GM12878 (cell line): ENCODE data around the gene MPV17. TPM values are rescaled to one million over a fixed set of nuclear protein-coding genes. Genes with fewer than 3 reads are reported as not detected.
"Not testable (repeated sequence)": the region's sequence is repeated elsewhere in the genome, so short reads cannot be mapped to it uniquely, and the experiment has no call there.

Source experiments
- ATAC-seq: fragments of 200-7000 bp; cut with Tn5 transposase; 3 replicates; pipeline ENCODE4 v1.9.1; 2020; ENCODE audit warnings: mild to moderate bottlenecking, moderate library complexity
- BruUV-seq: library from RNA; stranded (reverse); fragments of 400-500 nt; replicated peaks from 2 replicates; lab custom pipeline; 2021; lab: Mats Ljungman, UMichigan
- CTCF ChIA-PET: fragments of 300-600 bp; sonication (Branson Sonifier 250); formaldehyde crosslinking; extraction: SDS; loops from one replicate; lab custom pipeline; 2021; ENCODE audit warnings: inconsistent platforms; lab: Yijun Ruan, JAX
- POLR2A ChIA-PET: fragments of 350-600 bp; formaldehyde crosslinking; extraction: SDS; loops from one replicate; lab custom pipeline; 2021; ENCODE audit warnings: inconsistent platforms; lab: Charles Lee
- RAD21 ChIA-PET: fragments of 300-600 bp; sonication (Branson Sonifier 250); formaldehyde crosslinking; loops from one replicate; lab custom pipeline; 2023; ENCODE audit warnings: antibody characterized with exemption; ENCODE audit not compliant: unreplicated experiment; lab: Charles Lee
- SMC1A ChIA-PET: fragments of 300-600 bp; sonication (Branson Sonifier 250); formaldehyde crosslinking; loops from one replicate; lab custom pipeline; 2023; ENCODE audit not compliant: unreplicated experiment, uncharacterized antibody; lab: Charles Lee
- DNase-seq: peaks from one replicate; pipeline ENCODE4 v3.0.0-alpha.2; 2011; ENCODE audit warnings: low read depth, low spot score
- FAIRE-seq: peaks from 3 replicates; lab custom pipeline; 2011; peaks lifted over from hg19 to GRCh38; lab: Jason Lieb, UNC
- H2AFZ ChIP-seq: 2 replicates; pipeline ENCODE4 v1.6.0; 2011; ENCODE audit warnings: low read depth, low read length, control low read depth; ENCODE audit not compliant: control insufficient read depth
- H3K27ac ChIP-seq: 2 replicates; pipeline ENCODE4 v1.5.1; 2011; ENCODE audit warnings: control low read depth; ENCODE audit not compliant: control insufficient read depth, insufficient read depth
- H3K27me3 ChIP-seq, 2 experiments: replicated peaks in 1 of 2; 2 replicates each; pipeline versions ENCODE4 v1.6.0 to v1.6.1; 2011; ENCODE audit warnings: low read length in 1 of 2; ENCODE audit not compliant: control insufficient read depth in 2 of 2, insufficient read depth in 2 of 2
- H3K36me3 ChIP-seq, 2 experiments: 2 replicates each; pipeline ENCODE4 v1.5.1; 2011; ENCODE audit warnings: low read length in 1 of 2; ENCODE audit not compliant: control insufficient read depth in 2 of 2, insufficient read depth in 2 of 2
- H3K4me1 ChIP-seq: 2 replicates; pipeline ENCODE4 v1.6.1; 2011; ENCODE audit warnings: mild to moderate bottlenecking, low read length, moderate library complexity, mixed read lengths; ENCODE audit not compliant: control insufficient read depth, insufficient read depth
- H3K4me2 ChIP-seq: 2 replicates; pipeline ENCODE4 v1.6.0; 2011; ENCODE audit warnings: control low read depth; ENCODE audit not compliant: control insufficient read depth, insufficient read depth
- H3K4me3 ChIP-seq: fragments of 200-600 bp; sonication (generic); 2 replicates; pipeline ENCODE4 v1.5.1; 2016
- H3K79me2 ChIP-seq: 2 replicates; pipeline ENCODE4 v1.6.0; 2011; ENCODE audit warnings: low read length; ENCODE audit not compliant: control insufficient read depth, insufficient read depth
- H3K9ac ChIP-seq: 2 replicates; pipeline ENCODE4 v1.8.0; 2011; ENCODE audit warnings: low read length, control low read depth, mixed read lengths; ENCODE audit not compliant: control insufficient read depth, insufficient read depth
- H3K9me3 ChIP-seq: replicated peaks from 3 replicates; pipeline ENCODE4 v1.5.1; 2011; ENCODE audit warnings: mild to moderate bottlenecking, low read length; ENCODE audit not compliant: control insufficient read depth, insufficient read depth
- H4K20me1 ChIP-seq: 2 replicates; pipeline ENCODE4 v1.6.0; 2011; ENCODE audit not compliant: control insufficient read depth, insufficient read depth
- BACH1 ChIP-seq: fragments of 450-650 bp; IDR thresholded peaks from 2 replicates; pipeline ENCODE4 v1.6.1; 2017; ENCODE audit warnings: mild to moderate bottlenecking, borderline replicate concordance
- HSF1 ChIP-seq: fragments of 150-350 bp; IDR thresholded peaks from 2 replicates; pipeline ENCODE4 v1.6.1; 2014; ENCODE audit warnings: mild to moderate bottlenecking, low read depth, low read length
- MYC ChIP-seq: IDR thresholded peaks from 2 replicates; pipeline ENCODE4 v1.6.1; 2011; ENCODE audit warnings: mild to moderate bottlenecking, low read length, moderate library complexity, inconsistent platforms; ENCODE audit not compliant: insufficient read depth, insufficient replicate concordance, insufficient read length, severe bottlenecking
- NFXL1 ChIP-seq: fragments of 450-650 bp; IDR thresholded peaks from 2 replicates; pipeline ENCODE4 v1.6.1; 2017; ENCODE audit warnings: antibody characterized with exemption, mild to moderate bottlenecking, borderline replicate concordance
- PAX5 ChIP-seq: IDR thresholded peaks from 2 replicates; pipeline ENCODE4 v1.6.1; 2011; ENCODE audit warnings: low read depth, low read length, borderline replicate concordance
- RELB ChIP-seq: fragments of 450-650 bp; IDR thresholded peaks from 2 replicates; pipeline ENCODE4 v1.6.1; 2017; ENCODE audit warnings: low read depth, mild to moderate bottlenecking, moderate library complexity
- TAF1 ChIP-seq: IDR thresholded peaks from 2 replicates; pipeline ENCODE4 v1.6.1; 2011; ENCODE audit warnings: mild to moderate bottlenecking, low read depth, low read length, borderline replicate concordance
- YY1 ChIP-seq: IDR thresholded peaks from 2 replicates; pipeline ENCODE4 v1.6.1; 2011; ENCODE audit warnings: low read depth, mild to moderate bottlenecking, low read length
- ZNF592 ChIP-seq: fragments of 450-650 bp; IDR thresholded peaks from 2 replicates; pipeline ENCODE4 v1.6.1; 2017; ENCODE audit warnings: mild to moderate bottlenecking, moderate library complexity
- WGBS: methylation state at CpG from one replicate; pipeline ENCODE4 v1.1.6; 2016; ENCODE audit warnings: low lambda C conversion rate; ENCODE audit not compliant: insufficient replicate concordance, insufficient coverage; ENCODE audit errors: missing lambda C conversion rate; 5-methylcytosine and 5-hydroxymethylcytosine counted together
- in situ Hi-C: fragments of 300-500 bp; cut with MboI; formaldehyde crosslinking; loops from 9 replicates; pipeline ENCODE4 v1.14.3; 2018; ENCODE audit warnings: mixed read lengths
- intact Hi-C: fragments of 100-400 bp; cut with micrococcal nuclease; formaldehyde crosslinking; loops from one replicate; pipeline ENCODE4 v1.14.2; 2022; ENCODE audit not compliant: unreplicated experiment
- polyA plus RNA-seq, 11 experiments: library from polyadenylated mRNA; depleted of rRNA in 4 of 11; unstranded in 6 of 11; stranded (reverse) in 5 of 11; fragments of >200 nt; fragmentation: Nextera tagmentation in 4 of 11; fragmentation: Illumina TruSeq in 1 of 11; extraction: Ambion mirVana in 4 of 11; extraction: Trizol in 1 of 11; gene quantifications; 1 replicate in 1 of 11; 2 replicates in 10 of 11; pipeline versions ENCODE4 v1.2.1 to v1.2.3, GENCODE V29; 2011 to 2016; ENCODE audit warnings: inconsistent platforms in 2 of 11, missing spikeins in 2 of 11, low read depth in 1 of 11
- total RNA-seq, 4 experiments: library from RNA; depleted of rRNA in 3 of 4; stranded (reverse); fragments of >200 nt in 3 of 4; fragmentation: Illumina TruSeq in 1 of 4; extraction: Trizol in 1 of 4; gene quantifications; 2 replicates each; pipeline versions ENCODE4 v1.2.1 to v1.2.3, GENCODE V29; 2013 to 2021

MPV17 gene
- total and polyA plus RNA-seq, 10 of the 15 experiments (the other 5 are each of a cell fraction or from before 2014, with no cell fraction given): 63.4 to 143 (median 89.0) TPM

GRCh38 chr2:27268296-27268695 lies 54.6 kb downstream of the MPV17 start:
- RAD21 ChIA-PET: interaction anchor here (0.7 kb wide), 1 partner anchor 1466 kb away, joined by 4 read pairs; no protein-coding TSS in a partner anchor
- CTCF ChIA-PET: interaction anchor here (1.2 to 7.9 kb wide), 2 partner anchors 10 to 13 kb away, joined by 3 to 52 read pairs; no protein-coding TSS in a partner anchor
- H3K4me3 ChIP-seq, H3K9me3 ChIP-seq, H4K20me1 ChIP-seq, H3K9ac ChIP-seq, intact Hi-C loops, FAIRE-seq, H3K27ac ChIP-seq, in situ Hi-C loops, H3K36me3 ChIP-seq, BruUV-seq, ATAC-seq, H2AFZ ChIP-seq, H3K79me2 ChIP-seq, DNase-seq, H3K4me2 ChIP-seq, POLR2A ChIA-PET: not testable (repeated sequence)
- SMC1A ChIA-PET: interaction anchor here (4.2 kb wide), 1 partner anchor 11 kb away, joined by 20 read pairs; no protein-coding TSS in a partner anchor
- Histone ChIP-seq H3K27me3 (peaks cover 14 to 19% of the 10 kb centered on the region in 2 experiments), H3K4me1 (peaks cover 20% of the 10 kb centered on the region)
- WGBS: 65% methylated on average over 13 of the region's 13 CpGs

GRCh38 chr2:27265536-27265870 lies 57.4 kb downstream of the MPV17 start:
- CTCF ChIA-PET: interaction anchor here (0.7 to 7.9 kb wide), 7 partner anchors 8 to 418 kb away, joined by 3 to 52 read pairs (median 6); no protein-coding TSS in a partner anchor
- TF ChIP-seq YY1: no peak
- no peak for TF ChIP-seq NFXL1
- TF ChIP-seq RELB: no peak
- TF ChIP-seq PAX5: no peak
- TF ChIP-seq HSF1: no peak
- TF ChIP-seq TAF1: no peak
- no peak for TF ChIP-seq BACH1
- no peak for TF ChIP-seq MYC
- TF ChIP-seq ZNF592: no peak

More at GRCh38 chr2:27265536-27265870, 57.4 kb downstream of the MPV17 start:
- Histone ChIP-seq H3K9ac (no peak overlapping the region), H2AFZ (no peak overlapping the region), H3K4me3 (no peak overlapping the region), H3K79me2 (no peaks in the 10 kb centered on the region), H3K27ac (no peak overlapping the region), H3K9me3 (no peaks in the 10 kb centered on the region), H3K27me3 (peaks cover 21 to 40% of the 10 kb centered on the region in 2 experiments), H3K4me2 (no peak overlapping the region), H3K36me3 (no peaks in the 10 kb centered on the region), H4K20me1 (no peaks in the 10 kb centered on the region), H3K4me1 (peaks cover 19% of the 10 kb centered on the region)
- BruUV-seq: no TSS peak
- DNase-seq: no peak
- SMC1A ChIA-PET: interaction anchor here (1.6 to 4.2 kb wide), 2 partner anchors 14 to 37 kb away, joined by 3 to 20 read pairs; no protein-coding TSS in a partner anchor
- no peak for ATAC-seq
- no peak for FAIRE-seq
- RAD21 ChIA-PET: interaction anchor here (1.9 to 3.6 kb wide), 2 partner anchors 8 to 15 kb away, joined by 5 to 16 read pairs; no protein-coding TSS in a partner anchor
- intact Hi-C loops (no loop called here), in situ Hi-C loops (no loop called here)
- POLR2A ChIA-PET: no interaction called here
